HG03432 (cell line): ENCODE data around the gene C11orf21.
"Not testable (repeated sequence)": the region's sequence is repeated elsewhere in the genome, so short reads cannot be mapped to it uniquely, and the experiment has no call there.

Source experiments
- ATAC-seq: cut with Tn5 transposase; IDR thresholded peaks from one replicate; pipeline ENCODE4 v1.9.1; 2021; ENCODE audit warnings: mild to moderate bottlenecking, moderate library complexity; ENCODE audit not compliant: unreplicated experiment

The C11orf21 gene

GRCh38 chr11:2297623-2298030, 4.1 kb downstream of the C11orf21 start:
- ATAC-seq: no peak

- ATAC-seq: no peak
Measured at GRCh38 chr11:2296913-2297622, 4.7 kb downstream of the C11orf21 start.

- no peak for ATAC-seq
Measured at GRCh38 chr11:2295971-2296912, 5.5 kb downstream of the C11orf21 start.

GRCh38 chr11:2294926-2295290, 6.8 kb downstream of the C11orf21 start:
- ATAC-seq: no peak

- no peak for ATAC-seq
Measured at GRCh38 chr11:2293984-2294925, 7.5 kb downstream of the C11orf21 start.

GRCh38 chr11:2293531-2293971, 8.2 kb downstream of the C11orf21 start:
- no peak for ATAC-seq

- ATAC-seq: no peak
Measured at GRCh38 chr11:2290351-2290841, 11.3 kb downstream of the C11orf21 start.

- no peak for ATAC-seq
Measured at GRCh38 chr11:2289859-2290258, 11.9 kb downstream of the C11orf21 start.

- no peak for ATAC-seq
Measured at GRCh38 chr11:2289350-2289749, 12.4 kb downstream of the C11orf21 start.

GRCh38 chr11:2287091-2287490, 14.6 kb downstream of the C11orf21 start:
- ATAC-seq: no peak

GRCh38 chr11:2286350-2286749, 15.4 kb downstream of the C11orf21 start:
- not testable (repeated sequence) for ATAC-seq

GRCh38 chr11:2280208-2280607, 21.5 kb downstream of the C11orf21 start:
- ATAC-seq: no peak

- no peak for ATAC-seq
Measured at GRCh38 chr11:2277933-2278523, 23.7 kb downstream of the C11orf21 start.

GRCh38 chr11:2277008-2277346, 24.7 kb downstream of the C11orf21 start:
- ATAC-seq: no peak

- ATAC-seq: no peak
Measured at GRCh38 chr11:2276280-2277007, 25.3 kb downstream of the C11orf21 start.

- no peak for ATAC-seq
Measured at GRCh38 chr11:2275334-2276279, 26.1 kb downstream of the C11orf21 start.

GRCh38 chr11:2273771-2274170, 27.9 kb downstream of the C11orf21 start:
- no peak for ATAC-seq

GRCh38 chr11:2273311-2273710, 28.4 kb downstream of the C11orf21 start:
- ATAC-seq: no peak

- no peak for ATAC-seq
Measured at GRCh38 chr11:2272946-2273280, 28.8 kb downstream of the C11orf21 start.
